Hematopoietic multipotent progenitor cell treated with erythropoietin and hydrocortisone succinate and interleukin-3 and kit ligand, for 4 days (in vitro differentiated cells): ENCODE measurements around the gene GALNT9.

Experiments used
- DNase-seq: peaks from one replicate; pipeline ENCODE4 v3.0.0-alpha.2; 2015

Gene GALNT9

GRCh38 chr12:132324841-132325732 lies 4.3 kb downstream of the GALNT9 start:
- no peak for DNase-seq

- DNase-seq, result no peak
These were observed 5.2 kb downstream of the GALNT9 start for GRCh38 chr12:132324173-132324572.

DNA sequence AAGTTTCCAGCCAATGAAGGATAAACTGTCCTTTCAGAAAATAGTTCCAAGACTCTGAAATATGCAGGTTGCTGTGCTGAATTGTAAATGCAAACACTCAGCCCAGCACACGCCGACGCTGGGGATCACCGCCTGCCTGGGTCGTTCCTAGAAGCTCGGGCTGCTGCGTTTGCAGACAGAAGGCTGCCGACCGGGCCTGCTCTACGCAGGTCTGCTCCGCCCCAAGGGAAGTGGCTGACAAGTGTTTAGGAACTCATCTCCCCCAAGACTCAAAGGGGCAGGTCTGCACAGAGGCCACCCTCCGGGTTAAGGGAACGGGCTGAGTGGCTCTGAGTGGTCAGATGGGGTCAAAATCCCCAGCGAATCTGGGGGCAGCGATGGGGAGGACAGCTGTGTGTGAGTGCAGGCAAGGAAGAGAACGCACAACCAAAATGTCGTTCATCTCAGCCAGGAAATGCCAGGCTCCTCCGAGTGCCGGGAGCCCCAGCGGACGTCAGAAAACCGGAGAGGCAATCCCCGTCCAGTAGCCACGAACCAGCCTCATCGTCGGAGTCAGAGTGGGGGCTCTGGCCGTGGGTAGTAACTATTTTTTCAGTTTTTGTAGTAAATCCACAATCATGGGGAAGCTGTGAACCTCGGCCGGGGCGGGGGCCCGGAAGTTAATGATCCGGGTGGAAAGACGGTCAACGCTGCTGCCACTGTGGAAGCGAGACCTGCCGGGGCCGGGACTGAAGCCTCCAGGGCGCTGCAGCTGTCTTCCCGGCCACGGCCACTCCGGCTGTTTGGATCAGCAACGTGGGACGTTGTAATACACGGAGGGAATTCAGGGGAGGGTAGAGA lies 6.0 kb downstream of the GALNT9 start:
- DNase-seq, result peak; percentile 25

GRCh38 chr12:132322206-132323132 lies 6.9 kb downstream of the GALNT9 start:
- DNase-seq, result no peak

GRCh38 chr12:132321321-132322118 lies 7.9 kb downstream of the GALNT9 start:
- DNase-seq, result no peak

- no peak for DNase-seq
These were observed 8.6 kb downstream of the GALNT9 start for GRCh38 chr12:132320767-132321211.

GRCh38 chr12:132319991-132320570 lies 9.3 kb downstream of the GALNT9 start:
- no peak for DNase-seq

DNA sequence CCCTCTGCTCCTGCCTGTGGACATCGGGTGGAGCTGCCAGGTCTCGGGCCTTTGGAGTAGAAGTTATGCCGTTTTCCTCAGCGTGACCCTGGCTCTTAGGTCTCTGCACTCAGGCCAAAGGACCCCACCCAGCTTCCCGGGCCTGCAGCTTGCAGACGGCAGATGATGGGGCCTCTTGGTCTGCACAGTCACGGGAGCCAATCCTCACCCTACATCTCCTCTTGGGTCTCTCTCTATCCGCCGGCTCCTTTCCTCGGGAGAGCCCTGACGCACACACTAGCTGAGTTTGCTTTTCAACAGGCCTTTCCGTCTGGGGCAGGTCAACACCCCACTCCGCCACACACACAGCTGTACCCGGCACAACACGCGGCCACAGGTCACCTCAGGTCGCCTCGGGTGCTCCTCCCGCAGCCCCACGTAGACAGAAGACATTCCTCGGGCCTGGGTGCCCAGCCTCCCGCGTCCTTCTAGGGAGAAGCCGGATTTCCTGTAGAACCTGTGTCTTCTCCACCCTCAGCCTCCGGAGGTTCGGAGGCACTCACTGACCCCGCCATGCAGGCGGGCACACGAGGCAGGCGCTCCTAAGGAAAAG lies 9.9 kb downstream of the GALNT9 start:
- no peak for DNase-seq

- no peak for DNase-seq
These were observed 10.8 kb downstream of the GALNT9 start for GRCh38 chr12:132318618-132319033.

- no peak for DNase-seq
These were observed 11.3 kb downstream of the GALNT9 start for GRCh38 chr12:132318135-132318534.

DNA sequence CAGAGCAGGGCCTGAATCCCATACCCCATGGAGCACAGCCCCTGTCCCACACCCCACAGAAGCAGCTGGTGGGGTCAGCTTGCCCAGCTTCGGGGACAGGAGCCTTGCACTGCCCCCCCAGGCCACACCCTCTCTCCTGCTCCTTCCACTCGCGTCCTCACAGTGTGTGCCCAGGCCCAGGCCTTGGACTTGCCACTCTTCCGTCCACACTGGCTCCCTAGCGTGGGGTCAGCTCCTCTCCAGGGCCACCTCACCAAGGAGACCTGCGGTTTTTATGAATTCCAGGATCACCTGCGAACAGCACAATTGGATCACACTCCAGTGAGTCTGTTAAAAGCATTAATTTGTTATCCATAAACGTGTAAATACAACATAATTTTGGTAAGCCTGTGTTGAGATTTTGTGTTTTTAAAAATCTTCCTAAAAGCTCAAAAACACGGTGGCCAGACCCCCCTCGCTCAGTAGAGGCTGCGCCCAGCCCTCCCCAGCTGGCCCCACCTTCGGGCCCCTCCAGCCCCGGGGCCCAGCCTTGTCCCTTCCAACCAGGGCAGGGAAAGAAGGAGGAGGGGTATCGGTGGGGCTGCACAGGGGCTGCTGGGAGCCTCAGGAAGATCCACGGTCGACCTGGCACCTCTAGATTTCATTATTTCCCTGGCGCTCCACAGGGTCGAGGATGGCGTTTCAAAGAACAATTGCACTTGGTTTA lies 12.0 kb downstream of the GALNT9 start:
- DNase-seq, result no peak

- DNase-seq, result no peak
These were observed 12.7 kb downstream of the GALNT9 start for GRCh38 chr12:132316497-132317232.

- DNase-seq, result no peak
These were observed 13.4 kb downstream of the GALNT9 start for GRCh38 chr12:132315951-132316350.

DNA sequence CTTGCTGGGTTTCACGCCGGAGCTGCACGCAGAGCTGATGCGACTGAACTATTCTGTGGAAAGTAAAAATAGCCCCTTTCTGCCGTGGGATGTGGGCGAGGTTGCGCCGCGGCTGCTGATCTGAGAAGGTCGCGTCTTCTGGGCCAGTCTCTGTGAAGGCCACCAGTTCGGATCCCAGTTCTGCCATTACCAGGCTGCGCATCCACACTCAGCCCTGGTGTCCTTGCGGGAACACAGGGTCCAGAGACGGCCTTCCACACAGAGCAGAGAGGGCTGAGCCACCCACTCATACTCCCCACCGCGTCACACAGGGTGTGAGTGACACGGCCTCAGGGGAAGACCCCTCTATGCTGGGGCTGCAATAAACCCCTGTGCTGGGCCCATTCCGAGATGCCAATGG lies 13.9 kb downstream of the GALNT9 start:
- no peak for DNase-seq

DNA sequence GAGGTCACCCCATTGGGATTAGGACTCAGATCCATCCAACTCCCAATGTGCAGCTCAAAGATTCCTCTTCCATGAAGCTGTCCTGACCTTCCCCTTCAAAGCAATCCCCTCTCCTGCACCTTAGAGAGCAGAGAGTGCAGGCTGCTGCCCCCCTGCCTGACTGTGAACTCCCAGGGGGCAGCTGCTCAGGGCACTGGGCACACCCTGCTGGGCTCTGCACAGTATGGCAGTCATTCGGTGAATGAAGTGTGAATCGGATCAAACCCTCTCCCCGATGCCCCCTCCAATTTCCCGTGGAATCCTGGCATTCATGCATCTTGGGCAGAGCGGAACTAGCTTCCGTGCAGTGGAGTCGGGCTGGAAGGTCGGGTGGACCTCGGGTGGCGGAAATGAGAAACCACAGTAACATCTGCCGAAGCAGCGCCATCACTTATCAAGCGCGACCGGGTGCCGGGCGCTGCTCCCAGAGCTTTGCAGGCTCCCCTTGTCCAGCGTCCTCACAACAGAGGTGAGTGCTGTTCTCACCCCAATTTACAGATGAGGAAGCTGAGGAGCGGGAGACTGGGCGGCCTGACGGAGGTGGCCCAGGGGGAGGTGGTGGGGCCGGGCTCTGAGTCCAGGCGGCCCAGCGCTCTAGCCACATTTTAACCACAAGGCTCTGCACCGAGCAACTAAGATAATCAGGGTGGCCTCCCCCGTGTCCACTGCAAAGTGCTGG lies 14.7 kb downstream of the GALNT9 start:
- DNase-seq, result no peak

GRCh38 chr12:132314035-132314434 lies 15.4 kb downstream of the GALNT9 start:
- DNase-seq, result no peak

DNA sequence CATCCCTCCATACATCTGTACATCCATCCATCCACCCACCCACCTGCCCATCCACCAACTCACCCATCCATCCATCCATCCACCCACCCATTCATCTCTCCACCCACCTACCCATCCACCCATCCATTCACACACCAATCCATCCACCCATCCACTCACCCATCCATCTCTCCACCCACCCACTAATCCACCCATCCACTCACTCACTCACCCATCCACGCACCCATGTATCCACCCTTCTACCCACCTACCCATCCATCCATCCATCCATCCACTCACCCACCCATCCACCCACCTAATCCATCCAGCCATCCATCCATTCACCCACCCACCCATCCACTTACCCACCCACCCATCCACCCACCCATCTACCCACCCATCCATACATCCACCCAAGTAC lies 16.2 kb downstream of the GALNT9 start:
- DNase-seq, result no peak

GRCh38 chr12:132312516-132312915 lies 16.9 kb downstream of the GALNT9 start:
- DNase-seq, result no peak
